A673 (cell line): Measurements from ENCODE around the gene ATP9A.

ENCODE experiments used
- CTCF ChIP-seq: fragments of 300-800, 200-600 bp; sonication (generic); conservative IDR thresholded peaks from 2 replicates; pipeline ENCODE4 v1.5.1; 2017; ENCODE audit warnings: low read depth, mild to moderate bottlenecking, antibody characterized with exemption, low read length, moderate library complexity, mixed read lengths
- EZH2 ChIP-seq: fragments of 200-600 bp; sonication (generic); IDR thresholded peaks from 2 replicates; pipeline ENCODE4 v1.6.1; 2017; ENCODE audit warnings: borderline replicate concordance, low read depth, mild to moderate bottlenecking, mixed read lengths, antibody characterized with exemption, low read length; ENCODE audit not compliant: poor library complexity, severe bottlenecking

DNA sequence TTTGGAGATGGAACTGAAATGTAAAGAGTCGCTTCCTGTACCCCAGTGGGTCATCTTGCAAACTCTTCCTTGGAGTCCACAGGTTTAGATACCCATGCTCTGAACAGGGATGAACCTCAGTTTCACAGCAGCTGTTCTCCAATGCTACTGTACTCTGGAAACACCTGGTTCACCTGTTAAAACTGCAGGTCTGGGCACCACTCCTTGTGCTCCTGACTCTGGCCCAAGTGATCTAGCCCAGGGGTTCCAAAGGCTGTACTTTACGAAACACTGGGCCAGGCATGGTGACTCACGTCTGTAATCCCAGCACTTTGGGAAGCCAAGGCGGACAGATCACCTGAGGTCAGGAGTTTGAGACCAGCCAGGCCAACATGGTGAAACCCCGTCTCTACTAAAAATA, 102.1 kb downstream of the ATP9A start:
- no peak for TF ChIP-seq CTCF
- TF ChIP-seq EZH2: no peak
